ENCODE measurements around the gene ACR. TPM values are rescaled to one million over a fixed set of nuclear protein-coding genes. Genes with fewer than 3 reads are reported as not detected.

Gene ACR
- total and polyA plus RNA-seq, 10 of the 15 experiments (the other 5 are each of a cell fraction or from before 2014, with no cell fraction given): not detected

DNA sequence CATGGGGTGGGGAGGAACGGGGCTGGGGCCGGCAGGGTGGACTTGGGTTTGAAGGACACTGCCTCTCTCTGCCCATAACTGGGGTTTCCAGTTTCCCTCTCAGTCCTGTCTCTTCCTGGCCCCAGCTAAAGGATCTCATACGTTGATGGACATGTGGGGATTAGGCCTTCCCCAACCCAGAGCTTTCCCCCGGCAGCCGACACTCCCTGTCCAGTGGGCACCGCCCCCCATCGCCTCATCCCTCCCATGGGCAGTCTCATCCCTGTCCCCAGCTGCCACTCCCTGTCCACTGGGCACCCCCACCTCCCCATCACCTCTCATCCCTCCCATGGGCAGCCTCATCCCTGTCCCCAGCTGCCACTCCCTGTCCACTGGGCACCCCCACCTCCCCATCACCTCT lies 22.2 kb upstream of the ACR start:
- Histone ChIP-seq H4K20me1 (ENCODE audit: control insufficient read depth, insufficient read depth) (no peaks in the 10 kb centered on the region), H3K27ac (ENCODE audit: control insufficient read depth, insufficient read depth) (no peak overlapping the region), H3K4me2 (ENCODE audit: control insufficient read depth, insufficient read depth) (no peak overlapping the region), H3K27me3 (replicated peaks in 1 of 2; ENCODE audit: control insufficient read depth in 2 of 2, insufficient read depth in 2 of 2, low read length in 1 of 2) (peaks cover 0 to 7% of the 10 kb centered on the region in 2 experiments; a peak in 2 of 4 replicates), H3K36me3 (ENCODE audit: control insufficient read depth in 2 of 2, insufficient read depth in 2 of 2, low read length in 1 of 2) (no peaks in the 10 kb centered on the region), H3K9me3 (replicated peaks; ENCODE audit: control insufficient read depth, insufficient read depth, low read length) (no peaks in the 10 kb centered on the region), H2AFZ (ENCODE audit: control insufficient read depth, low read depth, low read length) (no peak overlapping the region), H3K9ac (ENCODE audit: control insufficient read depth, insufficient read depth, low read length) (no peak overlapping the region), H3K4me1 (ENCODE audit: control insufficient read depth, insufficient read depth, low read length) (no peaks in the 10 kb centered on the region), H3K79me2 (ENCODE audit: control insufficient read depth, insufficient read depth, low read length) (no peaks in the 10 kb centered on the region), H3K4me3 (no peak overlapping the region)
- RAD21 ChIA-PET (ENCODE audit: unreplicated experiment): no interaction called here
- in situ Hi-C loops (cut with MboI): no loop called here
- no peak for DNase-seq (ENCODE audit: low read depth, low spot score)
- POLR2A ChIA-PET: no interaction called here
- TF ChIP-seq ESRRA (IDR thresholded peaks at IDR 0.05; ENCODE audit: low read length) (no peak), IKZF1 (conservative IDR thresholded peaks at IDR 0.05) (no peak), JUND (IDR thresholded peaks at IDR 0.05; ENCODE audit: low read depth, low read length) (no peak), HDAC2 (IDR thresholded peaks at IDR 0.05) (no peak), KAT2A (conservative IDR thresholded peaks at IDR 0.05; ENCODE audit: control insufficient read depth, low read depth, low read length) (no peak), SPI1 (IDR thresholded peaks at IDR 0.05; ENCODE audit: borderline replicate concordance, insufficient read depth, low read depth, low read length) (no peak), MYC (IDR thresholded peaks at IDR 0.05; ENCODE audit: insufficient read depth, insufficient read length, insufficient replicate concordance, low read length, severe bottlenecking) (no peak), MXI1 (IDR thresholded peaks at IDR 0.05; ENCODE audit: low read depth, low read length) (no peak), HDGF (IDR thresholded peaks at IDR 0.05) (no peak), FOXK2 (IDR thresholded peaks at IDR 0.05) (no peak), SIX5 (IDR thresholded peaks at IDR 0.05; ENCODE audit: low read depth, low read length, severe bottlenecking) (no peak), ZNF24 (IDR thresholded peaks at IDR 0.05) (no peak), ZSCAN29 (IDR thresholded peaks at IDR 0.05) (no peak), STAT3 (IDR thresholded peaks at IDR 0.05; ENCODE audit: low read depth, low read length) (no peak), STAT1 (conservative IDR thresholded peaks at IDR 0.05) (no peak), NFIC (IDR thresholded peaks at IDR 0.05; ENCODE audit: low read depth, low read length) (no peak), NR2C2 (IDR thresholded peaks at IDR 0.05; ENCODE audit: borderline replicate concordance, control insufficient read depth, insufficient read length, low read depth) (no peak)
- TF ChIP-seq, protein P1, sequence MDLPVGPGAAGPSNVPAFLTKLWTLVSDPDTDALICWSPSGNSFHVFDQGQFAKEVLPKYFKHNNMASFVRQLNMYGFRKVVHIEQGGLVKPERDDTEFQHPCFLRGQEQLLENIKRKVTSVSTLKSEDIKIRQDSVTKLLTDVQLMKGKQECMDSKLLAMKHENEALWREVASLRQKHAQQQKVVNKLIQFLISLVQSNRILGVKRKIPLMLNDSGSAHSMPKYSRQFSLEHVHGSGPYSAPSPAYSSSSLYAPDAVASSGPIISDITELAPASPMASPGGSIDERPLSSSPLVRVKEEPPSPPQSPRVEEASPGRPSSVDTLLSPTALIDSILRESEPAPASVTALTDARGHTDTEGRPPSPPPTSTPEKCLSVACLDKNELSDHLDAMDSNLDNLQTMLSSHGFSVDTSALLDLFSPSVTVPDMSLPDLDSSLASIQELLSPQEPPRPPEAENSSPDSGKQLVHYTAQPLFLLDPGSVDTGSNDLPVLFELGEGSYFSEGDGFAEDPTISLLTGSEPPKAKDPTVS (IDR thresholded peaks at IDR 0.05; ENCODE audit: low read depth, low read length): no peak
- TF ChIP-seq, protein P2, sequence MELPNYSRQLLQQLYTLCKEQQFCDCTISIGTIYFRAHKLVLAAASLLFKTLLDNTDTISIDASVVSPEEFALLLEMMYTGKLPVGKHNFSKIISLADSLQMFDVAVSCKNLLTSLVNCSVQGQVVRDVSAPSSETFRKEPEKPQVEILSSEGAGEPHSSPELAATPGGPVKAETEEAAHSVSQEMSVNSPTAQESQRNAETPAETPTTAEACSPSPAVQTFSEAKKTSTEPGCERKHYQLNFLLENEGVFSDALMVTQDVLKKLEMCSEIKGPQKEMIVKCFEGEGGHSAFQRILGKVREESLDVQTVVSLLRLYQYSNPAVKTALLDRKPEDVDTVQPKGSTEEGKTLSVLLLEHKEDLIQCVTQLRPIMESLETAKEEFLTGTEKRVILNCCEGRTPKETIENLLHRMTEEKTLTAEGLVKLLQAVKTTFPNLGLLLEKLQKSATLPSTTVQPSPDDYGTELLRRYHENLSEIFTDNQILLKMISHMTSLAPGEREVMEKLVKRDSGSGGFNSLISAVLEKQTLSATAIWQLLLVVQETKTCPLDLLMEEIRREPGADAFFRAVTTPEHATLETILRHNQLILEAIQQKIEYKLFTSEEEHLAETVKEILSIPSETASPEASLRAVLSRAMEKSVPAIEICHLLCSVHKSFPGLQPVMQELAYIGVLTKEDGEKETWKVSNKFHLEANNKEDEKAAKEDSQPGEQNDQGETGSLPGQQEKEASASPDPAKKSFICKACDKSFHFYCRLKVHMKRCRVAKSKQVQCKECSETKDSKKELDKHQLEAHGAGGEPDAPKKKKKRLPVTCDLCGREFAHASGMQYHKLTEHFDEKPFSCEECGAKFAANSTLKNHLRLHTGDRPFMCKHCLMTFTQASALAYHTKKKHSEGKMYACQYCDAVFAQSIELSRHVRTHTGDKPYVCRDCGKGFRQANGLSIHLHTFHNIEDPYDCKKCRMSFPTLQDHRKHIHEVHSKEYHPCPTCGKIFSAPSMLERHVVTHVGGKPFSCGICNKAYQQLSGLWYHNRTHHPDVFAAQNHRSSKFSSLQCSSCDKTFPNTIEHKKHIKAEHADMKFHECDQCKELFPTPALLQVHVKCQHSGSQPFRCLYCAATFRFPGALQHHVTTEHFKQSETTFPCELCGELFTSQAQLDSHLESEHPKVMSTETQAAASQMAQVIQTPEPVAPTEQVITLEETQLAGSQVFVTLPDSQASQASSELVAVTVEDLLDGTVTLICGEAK (IDR thresholded peaks at IDR 0.05; ENCODE audit: borderline replicate concordance): no peak
- TF ChIP-seq, protein P3, sequence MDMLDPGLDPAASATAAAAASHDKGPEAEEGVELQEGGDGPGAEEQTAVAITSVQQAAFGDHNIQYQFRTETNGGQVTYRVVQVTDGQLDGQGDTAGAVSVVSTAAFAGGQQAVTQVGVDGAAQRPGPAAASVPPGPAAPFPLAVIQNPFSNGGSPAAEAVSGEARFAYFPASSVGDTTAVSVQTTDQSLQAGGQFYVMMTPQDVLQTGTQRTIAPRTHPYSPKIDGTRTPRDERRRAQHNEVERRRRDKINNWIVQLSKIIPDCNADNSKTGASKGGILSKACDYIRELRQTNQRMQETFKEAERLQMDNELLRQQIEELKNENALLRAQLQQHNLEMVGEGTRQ (IDR thresholded peaks at IDR 0.05; ENCODE audit: borderline replicate concordance, low read depth, low read length): no peak
- 32% methylated on average over 6 of the region's 7 CpGs for WGBS (ENCODE audit: insufficient coverage, insufficient replicate concordance, low lambda C conversion rate, missing lambda C conversion rate)
- no peak for FAIRE-seq
- intact Hi-C loops (cut with micrococcal nuclease; ENCODE audit: unreplicated experiment): no loop called here
- SMC1A ChIA-PET (ENCODE audit: uncharacterized antibody, unreplicated experiment): no interaction called here
- CTCF ChIA-PET: no interaction called here
- no peak for ATAC-seq
- no TSS peak for BruUV-seq (replicated peaks)
